Activated naive CD8-positive, alpha-beta T cell treated with anti-CD3 and anti-CD28 coated beads, Interleukin-2, amount 10 ng/mL, durations not matched to agents 7 days and 5 days (primary cell): ENCODE results near the gene KDM5A. TPM values are rescaled to one million over a fixed set of nuclear protein-coding genes. Genes with fewer than 3 reads are reported as not detected.

Experiments used
- ATAC-seq: fragments of 150-1000 bp; cut with Tn5 transposase; one replicate; pipeline ENCODE4 v1.10.0; 2021; ENCODE audit warnings: low read depth, moderate library complexity
- POLR2A ChIA-PET: fragments of 350-600 bp; sonication (Branson Sonifier 250); formaldehyde crosslinking; loops from one replicate; lab custom pipeline; 2021; ENCODE audit warnings: antibody characterized with exemption; lab: Charles Lee
- DNase-seq: peaks from one replicate; pipeline ENCODE4 v3.0.0; 2021
- H3K27ac Mint-ChIP-seq: one replicate; pipeline ENCODE4 v1.8.0; 2022; ENCODE audit warnings: mild to moderate bottlenecking, mixed read lengths
- H3K27me3 Mint-ChIP-seq: one replicate; pipeline ENCODE4 v1.8.0; 2022; ENCODE audit warnings: mild to moderate bottlenecking, moderate library complexity, mixed read lengths
- H3K36me3 Mint-ChIP-seq: one replicate; pipeline ENCODE4 v1.8.0; 2021; ENCODE audit warnings: mild to moderate bottlenecking, mixed read lengths
- H3K4me1 Mint-ChIP-seq: one replicate; pipeline ENCODE4 v1.8.0; 2021; ENCODE audit warnings: mixed read lengths
- H3K4me3 Mint-ChIP-seq: one replicate; pipeline ENCODE4 v1.8.0; 2022; ENCODE audit warnings: mild to moderate bottlenecking, moderate library complexity, mixed read lengths
- H3K9me3 Mint-ChIP-seq: one replicate; pipeline ENCODE4 v1.8.0; 2021; ENCODE audit warnings: mixed read lengths
- total RNA-seq, 2 experiments: library from RNA; stranded (reverse); gene quantifications; one replicate each; pipeline ENCODE4 v1.2.3, GENCODE V29; 2021

KDM5A gene
- total RNA-seq, 2 experiments from 2014 or later = 105 to 116 TPM

DNA sequence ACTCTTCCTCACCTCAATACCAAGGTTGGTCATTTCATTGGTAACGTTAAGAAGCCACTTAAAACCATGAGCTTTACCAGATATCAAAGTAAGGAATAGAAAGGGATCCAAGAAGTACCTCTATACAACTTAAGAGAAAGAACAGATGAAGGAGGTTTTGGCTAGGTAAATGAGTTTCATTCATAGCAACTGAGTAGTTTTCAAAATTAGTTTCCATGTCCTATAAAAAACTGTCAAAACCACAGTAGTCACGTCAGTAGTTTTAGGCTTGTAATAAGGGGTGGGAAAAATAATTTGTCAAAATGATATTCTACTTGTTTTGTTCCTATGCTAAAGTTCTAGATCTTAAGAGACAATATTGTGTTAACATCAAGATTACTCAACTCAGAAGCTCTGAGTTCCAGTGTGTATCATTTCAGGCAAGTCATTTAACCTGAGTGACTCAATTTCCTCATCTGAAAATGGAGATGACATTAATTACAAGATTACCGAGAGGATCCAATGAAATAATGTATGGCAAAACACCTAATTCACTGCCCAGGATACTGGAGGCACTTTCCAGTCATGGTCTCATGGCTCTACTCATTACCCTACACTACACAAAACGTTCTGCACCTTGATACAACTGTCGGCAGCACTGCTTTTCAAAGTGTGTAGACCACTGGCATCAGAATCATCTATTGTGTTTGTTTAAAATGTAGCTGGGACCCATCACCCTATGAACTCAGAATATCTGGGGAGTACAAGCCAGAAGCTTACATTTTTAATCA lies 102.4 kb downstream of the KDM5A start:
- DNase-seq = no peak
- ATAC-seq = no peak
- H3K27ac Mint-ChIP-seq = no peak overlapping the region
- H3K36me3 Mint-ChIP-seq = peaks cover 62% of the 10 kb centered on the region
- no peak overlapping the region for H3K4me3 Mint-ChIP-seq
- no peaks in the 10 kb centered on the region for H3K9me3 Mint-ChIP-seq
- POLR2A ChIA-PET = interaction anchor here (0.7 kb wide), 1 partner anchor 862 kb away, joined by 3 read pairs; no protein-coding TSS in a partner anchor
- no peaks in the 10 kb centered on the region for H3K27me3 Mint-ChIP-seq
- peaks cover 3% of the 10 kb centered on the region for H3K4me1 Mint-ChIP-seq

DNA sequence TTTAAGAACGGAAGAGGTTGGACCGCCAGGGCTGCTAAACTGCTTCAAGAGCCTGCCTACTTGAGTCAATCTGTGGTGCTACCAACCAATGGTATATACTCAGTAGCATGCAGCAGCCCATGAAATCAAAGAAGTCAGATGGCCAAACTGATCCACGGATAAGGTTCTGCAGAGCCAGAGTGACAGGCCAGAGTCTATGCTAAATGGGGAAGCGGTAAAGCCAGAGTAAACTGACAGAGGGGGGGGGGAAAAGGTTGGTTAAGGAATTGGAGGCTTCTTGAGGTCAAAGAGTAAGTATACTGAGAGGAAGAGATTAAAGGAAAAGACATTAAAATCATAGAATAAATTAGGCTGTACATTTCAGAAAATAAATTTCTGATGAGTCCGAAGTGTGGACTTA lies 111.1 kb downstream of the KDM5A start:
- DNase-seq (no peak), ATAC-seq (no peak)
- Mint-ChIP-seq H3K36me3 (peaks cover 29% of the 10 kb centered on the region), H3K4me3 (no peak overlapping the region), H3K4me1 (peaks cover 1% of the 10 kb centered on the region), H3K27ac (no peak overlapping the region), H3K9me3 (no peaks in the 10 kb centered on the region), H3K27me3 (no peaks in the 10 kb centered on the region)
- POLR2A ChIA-PET = no interaction called here

- Mint-ChIP-seq H3K9me3 (no peaks in the 10 kb centered on the region), H3K4me1 (peaks cover 2% of the 10 kb centered on the region), H3K4me3 (no peak overlapping the region), H3K27ac (no peak overlapping the region), H3K36me3 (peaks cover 24% of the 10 kb centered on the region), H3K27me3 (no peaks in the 10 kb centered on the region)
- ATAC-seq (no peak), DNase-seq (no peak)
- POLR2A ChIA-PET = no interaction called here
Measured at GRCh38 chr12:275812-276211, 113.3 kb downstream of the KDM5A start.

DNA sequence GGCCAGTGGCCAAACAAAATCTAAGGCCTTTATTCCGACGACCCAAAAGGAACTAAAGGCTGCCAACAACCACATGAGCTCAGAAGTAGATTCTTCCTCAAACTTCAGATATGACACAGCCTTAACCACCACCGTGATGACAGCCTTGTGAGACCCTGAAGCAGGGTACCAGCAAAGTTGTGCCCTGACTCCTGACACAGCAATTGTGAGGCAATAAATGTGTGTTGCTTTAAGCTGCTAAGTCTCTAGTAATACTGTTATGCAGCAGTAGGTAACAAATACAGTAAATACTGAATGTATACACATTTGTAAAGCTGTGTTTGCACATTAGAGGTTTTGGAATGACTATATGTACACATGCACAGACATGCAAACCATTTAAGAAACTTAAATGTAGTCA lies 115.7 kb downstream of the KDM5A start:
- POLR2A ChIA-PET = no interaction called here
- Mint-ChIP-seq H3K27ac (no peak overlapping the region), H3K27me3 (no peaks in the 10 kb centered on the region), H3K4me1 (peaks cover 2% of the 10 kb centered on the region), H3K36me3 (peaks cover 7% of the 10 kb centered on the region), H3K9me3 (no peaks in the 10 kb centered on the region), H3K4me3 (no peak overlapping the region)
- ATAC-seq = no peak
- DNase-seq = no peak

GRCh38 chr12:272942-273341 lies 116.2 kb downstream of the KDM5A start:
- Mint-ChIP-seq H3K36me3 (peaks cover 5% of the 10 kb centered on the region), H3K9me3 (no peaks in the 10 kb centered on the region), H3K4me3 (no peak overlapping the region), H3K27ac (no peak overlapping the region), H3K27me3 (no peaks in the 10 kb centered on the region), H3K4me1 (peaks cover 2% of the 10 kb centered on the region)
- DNase-seq = no peak
- POLR2A ChIA-PET = no interaction called here
- no peak for ATAC-seq

DNA sequence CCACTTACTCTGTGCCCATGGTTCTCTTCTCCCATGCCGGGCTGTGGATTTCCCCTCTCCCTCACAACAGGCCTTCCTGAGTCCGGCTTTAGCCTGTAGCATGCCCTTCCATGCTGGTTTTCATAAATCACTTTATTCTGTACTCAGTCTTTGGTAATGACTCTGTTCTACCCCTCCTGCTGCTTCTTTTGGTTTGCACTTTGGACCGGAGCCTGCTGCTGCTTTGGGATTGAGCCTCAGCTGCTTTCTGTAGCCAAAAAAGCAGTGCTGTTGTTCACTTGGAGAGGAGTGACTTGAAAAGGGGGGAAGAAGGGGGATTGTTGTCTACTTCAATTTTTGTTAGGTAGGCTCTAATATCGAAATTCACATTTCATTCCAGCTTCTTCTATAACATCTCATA lies 118.0 kb downstream of the KDM5A start:
- H3K27ac Mint-ChIP-seq = no peak overlapping the region
- H3K9me3 Mint-ChIP-seq = no peaks in the 10 kb centered on the region
- POLR2A ChIA-PET = no interaction called here
- H3K4me3 Mint-ChIP-seq = no peak overlapping the region
- H3K27me3 Mint-ChIP-seq = peaks cover 3% of the 10 kb centered on the region
- ATAC-seq (no peak), DNase-seq (no peak)
- H3K4me1 Mint-ChIP-seq = peaks cover 2% of the 10 kb centered on the region
- peaks cover 2% of the 10 kb centered on the region for H3K36me3 Mint-ChIP-seq

GRCh38 chr12:269191-269590 lies 119.9 kb downstream of the KDM5A start:
- POLR2A ChIA-PET = no interaction called here
- Mint-ChIP-seq H3K27me3 (peaks cover 3% of the 10 kb centered on the region), H3K27ac (no peak overlapping the region), H3K4me3 (no peak overlapping the region), H3K36me3 (peaks cover 2% of the 10 kb centered on the region), H3K9me3 (no peaks in the 10 kb centered on the region), H3K4me1 (peaks cover 8% of the 10 kb centered on the region)
- ATAC-seq (no peak), DNase-seq (no peak)

DNA sequence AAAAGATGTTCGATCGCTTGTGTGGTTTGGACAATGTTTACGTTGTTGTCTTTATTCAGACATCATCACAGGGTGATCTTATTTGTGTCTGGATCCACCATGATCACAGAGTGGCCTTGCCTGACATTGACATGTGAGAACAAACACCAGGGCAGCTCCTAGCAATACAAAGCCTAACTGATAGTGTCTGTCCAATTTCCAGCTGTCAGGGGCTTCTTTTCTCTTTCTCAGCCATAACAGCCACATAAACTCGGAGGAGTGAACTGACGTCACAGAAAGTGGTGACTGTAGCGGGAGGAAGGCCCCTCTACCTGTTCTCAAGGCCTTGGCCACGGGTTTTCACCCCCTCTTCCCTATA lies 120.7 kb downstream of the KDM5A start:
- POLR2A ChIA-PET = no interaction called here
- ATAC-seq = no peak
- H3K27ac Mint-ChIP-seq = no peak overlapping the region
- H3K4me3 Mint-ChIP-seq = no peak overlapping the region
- peaks cover 8% of the 10 kb centered on the region for H3K4me1 Mint-ChIP-seq
- H3K27me3 Mint-ChIP-seq = peaks cover 3% of the 10 kb centered on the region
- H3K36me3 Mint-ChIP-seq = peaks cover 4% of the 10 kb centered on the region
- H3K9me3 Mint-ChIP-seq = no peaks in the 10 kb centered on the region
- no peak for DNase-seq

DNA sequence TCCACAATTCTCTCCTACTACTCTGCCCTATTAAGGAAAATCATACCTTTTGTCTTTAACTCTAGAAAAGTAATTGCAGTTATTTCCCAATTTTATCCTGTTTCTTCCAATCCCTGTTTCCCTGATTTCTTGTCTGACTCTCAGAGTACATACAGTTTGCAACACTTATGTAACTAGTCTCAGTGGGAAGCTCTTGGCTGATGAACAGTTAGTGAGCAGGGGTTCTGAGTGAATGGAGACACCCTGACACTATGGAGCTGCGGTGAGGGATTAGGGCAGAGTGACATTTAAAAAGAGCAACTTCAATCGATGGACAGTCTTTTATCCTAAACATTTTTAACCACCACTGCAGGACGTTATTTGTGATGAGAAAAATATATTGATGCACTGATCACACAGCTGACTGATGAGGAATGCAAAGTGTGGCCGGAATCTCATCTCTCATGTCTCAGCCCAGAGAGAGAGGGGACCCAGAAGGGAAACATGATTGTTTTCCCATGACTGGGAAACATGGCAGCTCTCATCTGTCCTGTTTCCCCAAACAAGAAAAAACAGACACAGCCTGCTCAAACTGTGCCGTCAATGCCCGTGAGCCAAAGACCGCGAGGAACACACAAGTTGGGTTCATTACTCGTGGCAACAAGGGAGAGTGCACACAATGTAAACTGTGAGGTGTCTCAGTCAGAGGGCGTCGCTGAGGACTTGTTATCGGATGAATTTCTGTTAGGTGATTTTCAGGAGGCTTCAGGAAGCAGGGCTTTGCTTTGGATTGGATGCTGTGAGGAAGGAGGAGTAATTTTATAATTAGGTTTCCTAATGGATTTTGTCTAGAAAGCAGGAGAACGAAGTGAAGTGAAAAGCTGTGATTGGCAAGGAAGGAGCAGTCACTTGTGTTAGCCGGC lies 121.3 kb downstream of the KDM5A start:
- H3K4me3 Mint-ChIP-seq = no peak overlapping the region
- no peak for DNase-seq
- peaks cover 4% of the 10 kb centered on the region for H3K36me3 Mint-ChIP-seq
- POLR2A ChIA-PET = no interaction called here
- no peak for ATAC-seq
- H3K4me1 Mint-ChIP-seq = peaks cover 7% of the 10 kb centered on the region
- no peak overlapping the region for H3K27ac Mint-ChIP-seq
- H3K27me3 Mint-ChIP-seq = peaks cover 3% of the 10 kb centered on the region
- no peaks in the 10 kb centered on the region for H3K9me3 Mint-ChIP-seq

- H3K4me1 Mint-ChIP-seq = peaks cover 7% of the 10 kb centered on the region
- no peak overlapping the region for H3K4me3 Mint-ChIP-seq
- POLR2A ChIA-PET = no interaction called here
- H3K27ac Mint-ChIP-seq = no peak overlapping the region
- ATAC-seq (no peak), DNase-seq (no peak)
- H3K27me3 Mint-ChIP-seq = peaks cover 8% of the 10 kb centered on the region
- H3K9me3 Mint-ChIP-seq = no peaks in the 10 kb centered on the region
- H3K36me3 Mint-ChIP-seq = peaks cover 1% of the 10 kb centered on the region
Measured at GRCh38 chr12:265096-265495, 124.0 kb downstream of the KDM5A start.

- no peak overlapping the region for H3K27ac Mint-ChIP-seq
- no peak for ATAC-seq
- peaks cover 12% of the 10 kb centered on the region for H3K27me3 Mint-ChIP-seq
- POLR2A ChIA-PET = no interaction called here
- H3K4me3 Mint-ChIP-seq = no peak overlapping the region
- DNase-seq = no peak
- H3K9me3 Mint-ChIP-seq = no peaks in the 10 kb centered on the region
- H3K4me1 Mint-ChIP-seq = peaks cover 7% of the 10 kb centered on the region
- H3K36me3 Mint-ChIP-seq = peaks cover 1% of the 10 kb centered on the region
Measured at GRCh38 chr12:264269-264668, 124.9 kb downstream of the KDM5A start.

- Mint-ChIP-seq H3K27me3 (peaks cover 12% of the 10 kb centered on the region), H3K36me3 (peaks cover 1% of the 10 kb centered on the region), H3K4me3 (no peak overlapping the region), H3K9me3 (no peaks in the 10 kb centered on the region), H3K4me1 (peaks cover 7% of the 10 kb centered on the region), H3K27ac (no peak overlapping the region)
- ATAC-seq (no peak), DNase-seq (no peak)
- POLR2A ChIA-PET = no interaction called here
Measured at GRCh38 chr12:263574-263973, 125.5 kb downstream of the KDM5A start.

- DNase-seq = no peak
- peaks cover 1% of the 10 kb centered on the region for H3K36me3 Mint-ChIP-seq
- H3K9me3 Mint-ChIP-seq = no peaks in the 10 kb centered on the region
- peaks cover 12% of the 10 kb centered on the region for H3K27me3 Mint-ChIP-seq
- no peak within 1 kb of the TSS for H3K4me3 Mint-ChIP-seq
- POLR2A ChIA-PET = no interaction called here
- H3K4me1 Mint-ChIP-seq = peaks cover 7% of the 10 kb centered on the region
- H3K27ac Mint-ChIP-seq = no peak within 1 kb of the TSS
- ATAC-seq = no peak
Measured at GRCh38 chr12:262817-263216, 126.3 kb downstream of the KDM5A start, which contains the start of gene SLC6A13. SLC6A13 (minus strand) TSS chr12:262836; CDS start chr12:260052, 2,784 bp downstream.

DNA sequence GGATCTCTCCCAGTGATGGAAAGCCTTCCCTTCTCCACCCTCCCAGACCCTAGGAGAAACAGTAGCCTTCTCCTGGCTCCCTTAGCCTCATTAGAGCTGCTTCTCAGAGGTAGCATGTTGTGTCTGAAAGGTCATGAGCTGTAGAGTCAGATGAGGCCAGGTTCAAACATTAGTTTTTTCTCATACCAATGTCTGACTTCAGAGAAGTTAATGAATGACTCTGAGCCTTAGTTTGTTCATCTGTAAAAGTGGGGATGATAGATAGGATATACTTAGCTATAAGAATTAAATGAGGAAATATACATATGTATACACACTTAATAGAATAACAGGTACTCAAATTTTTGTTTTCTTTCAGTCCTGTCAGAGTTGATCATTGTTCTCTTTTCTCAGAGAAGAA lies 127.0 kb downstream of the KDM5A start:
- Mint-ChIP-seq H3K27me3 (peaks cover 9% of the 10 kb centered on the region), H3K36me3 (peaks cover 1% of the 10 kb centered on the region), H3K4me3 (no peak overlapping the region), H3K9me3 (no peaks in the 10 kb centered on the region), H3K27ac (no peak overlapping the region), H3K4me1 (peaks cover 7% of the 10 kb centered on the region)
- ATAC-seq (no peak), DNase-seq (no peak)
- POLR2A ChIA-PET = no interaction called here
